Cortex of kidney (tissue), 1 donor: ENCODE measurements around the gene AGPS.
"Not testable (repeated sequence)": the region's sequence is repeated elsewhere in the genome, so short reads cannot be mapped to it uniquely, and the experiment has no call there.

Experiments used
- DNase-seq: peaks from one replicate; lab custom pipeline; 2025; lab: John Stamatoyannopoulos, UW

AGPS gene

GRCh38 chr2:177474998-177475397 is 82.4 kb downstream of the AGPS start:
- no peak for DNase-seq

- no peak for DNase-seq
Measured at GRCh38 chr2:177476897-177477296, 84.3 kb downstream of the AGPS start.

- no peak for DNase-seq
Measured at GRCh38 chr2:177478029-177478428, 85.5 kb downstream of the AGPS start.

GRCh38 chr2:177478907-177479306 is 86.3 kb downstream of the AGPS start:
- DNase-seq, result no peak

GRCh38 chr2:177482195-177482594 is 89.6 kb downstream of the AGPS start:
- DNase-seq, result no peak

- no peak for DNase-seq
Measured at GRCh38 chr2:177483531-177483930, 91.0 kb downstream of the AGPS start.

- DNase-seq, result no peak
Measured at GRCh38 chr2:177484180-177484795, 91.7 kb downstream of the AGPS start.

- not testable (repeated sequence) for DNase-seq
Measured at GRCh38 chr2:177485657-177486056, 93.1 kb downstream of the AGPS start.

GRCh38 chr2:177489719-177490301 is 97.2 kb downstream of the AGPS start:
- DNase-seq, result no peak

GRCh38 chr2:177495945-177496344 is 103.4 kb downstream of the AGPS start:
- no peak for DNase-seq

- DNase-seq, result no peak
Measured at GRCh38 chr2:177496921-177497320, 104.3 kb downstream of the AGPS start.

- no peak for DNase-seq
Measured at GRCh38 chr2:177501186-177501585, 108.6 kb downstream of the AGPS start.

- no peak for DNase-seq
Measured at GRCh38 chr2:177506505-177506904, 113.9 kb downstream of the AGPS start.

- DNase-seq, result no peak
Measured at GRCh38 chr2:177506998-177507397, 114.4 kb downstream of the AGPS start.

- DNase-seq, result no peak
Measured at GRCh38 chr2:177516824-177517544, 124.4 kb downstream of the AGPS start.

GRCh38 chr2:177518754-177519153 is 126.2 kb downstream of the AGPS start:
- DNase-seq, result no peak

- no peak for DNase-seq
Measured at GRCh38 chr2:177519534-177520115, 127.1 kb downstream of the AGPS start.

- DNase-seq, result no peak
Measured at GRCh38 chr2:177520324-177520723, 127.8 kb downstream of the AGPS start.

- DNase-seq, result no peak
Measured at GRCh38 chr2:177523781-177524180, 131.2 kb downstream of the AGPS start.

GRCh38 chr2:177525351-177525924 is 132.9 kb downstream of the AGPS start:
- DNase-seq, result no peak

GRCh38 chr2:177528351-177528933 is 135.9 kb downstream of the AGPS start:
- DNase-seq, result no peak

- no peak for DNase-seq
Measured at GRCh38 chr2:177529166-177529565, 136.6 kb downstream of the AGPS start.
